MM.1S (cell line): ENCODE measurements around the gene TUBB2B.

Source experiments
- EZH2 ChIP-seq: fragments of 300-600 bp; sonication (generic); optimal IDR thresholded peaks from 2 replicates; pipeline ENCODE3; 2017; ENCODE audit warnings: low read depth, mild to moderate bottlenecking, antibody characterized with exemption, low read length, mixed read lengths
- EZH2phosphoT487 ChIP-seq: fragments of 300-600 bp; sonication (generic); IDR thresholded peaks from 2 replicates; pipeline ENCODE4 v1.6.1; 2018; ENCODE audit warnings: antibody characterized with exemption, low read length
- TF ChIP-seq, protein P1 (sequence below): fragments of 300-600 bp; sonication (generic); IDR thresholded peaks from 2 replicates; pipeline ENCODE4 v1.5.1; 2016; ENCODE audit warnings: antibody characterized with exemption, low read length, mixed read lengths

DNA sequence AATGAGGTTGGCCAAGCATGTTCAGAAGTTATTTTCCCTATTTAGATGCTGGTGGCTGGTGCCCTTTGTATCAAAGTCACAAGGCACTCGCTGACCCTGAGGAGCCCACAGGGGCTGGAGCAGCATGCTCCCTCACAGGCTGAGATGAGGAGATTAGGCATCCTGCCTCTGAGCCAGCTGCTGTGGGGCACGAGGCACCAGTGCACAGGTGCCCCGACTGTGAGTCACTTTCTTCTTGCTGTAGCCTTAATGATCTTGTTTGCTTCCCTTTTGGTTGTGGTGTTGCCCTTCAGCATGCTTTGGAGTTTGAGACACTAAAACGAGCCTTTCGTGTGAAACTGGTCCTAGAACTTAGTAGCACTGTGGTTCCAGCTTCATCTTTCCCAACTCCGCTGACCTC is 35.6 kb upstream of the TUBB2B start:
- TF ChIP-seq EZH2 = no peak
- no peak for TF ChIP-seq EZH2phosphoT487
- TF ChIP-seq, protein P1, sequence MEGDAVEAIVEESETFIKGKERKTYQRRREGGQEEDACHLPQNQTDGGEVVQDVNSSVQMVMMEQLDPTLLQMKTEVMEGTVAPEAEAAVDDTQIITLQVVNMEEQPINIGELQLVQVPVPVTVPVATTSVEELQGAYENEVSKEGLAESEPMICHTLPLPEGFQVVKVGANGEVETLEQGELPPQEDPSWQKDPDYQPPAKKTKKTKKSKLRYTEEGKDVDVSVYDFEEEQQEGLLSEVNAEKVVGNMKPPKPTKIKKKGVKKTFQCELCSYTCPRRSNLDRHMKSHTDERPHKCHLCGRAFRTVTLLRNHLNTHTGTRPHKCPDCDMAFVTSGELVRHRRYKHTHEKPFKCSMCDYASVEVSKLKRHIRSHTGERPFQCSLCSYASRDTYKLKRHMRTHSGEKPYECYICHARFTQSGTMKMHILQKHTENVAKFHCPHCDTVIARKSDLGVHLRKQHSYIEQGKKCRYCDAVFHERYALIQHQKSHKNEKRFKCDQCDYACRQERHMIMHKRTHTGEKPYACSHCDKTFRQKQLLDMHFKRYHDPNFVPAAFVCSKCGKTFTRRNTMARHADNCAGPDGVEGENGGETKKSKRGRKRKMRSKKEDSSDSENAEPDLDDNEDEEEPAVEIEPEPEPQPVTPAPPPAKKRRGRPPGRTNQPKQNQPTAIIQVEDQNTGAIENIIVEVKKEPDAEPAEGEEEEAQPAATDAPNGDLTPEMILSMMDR = no peak
